Subcutaneous adipose tissue (tissue), 4 donors: ENCODE data around the gene THADA. TPM values are rescaled to one million over a fixed set of nuclear protein-coding genes. Genes with fewer than 3 reads are reported as not detected.

Experiments used
- total RNA-seq, 4 donors: library from RNA; depleted of rRNA; stranded (reverse); fragments of >200 nt; gene quantifications; one replicate each; pipeline ENCODE4 v1.1.0, GENCODE V29; 2016
- TF ChIP-seq, protein P1 (sequence below): fragments of 450-650 bp; IDR thresholded peaks from one replicate; pipeline ENCODE4 v1.5.1; 2016; ENCODE audit warnings: low read depth, mild to moderate bottlenecking, control low read depth, antibody characterized with exemption, moderate library complexity

The THADA gene
- total RNA-seq, 4 donors from 2014 or later, result 31.8 to 71.9 (median 53.8) TPM

DNA sequence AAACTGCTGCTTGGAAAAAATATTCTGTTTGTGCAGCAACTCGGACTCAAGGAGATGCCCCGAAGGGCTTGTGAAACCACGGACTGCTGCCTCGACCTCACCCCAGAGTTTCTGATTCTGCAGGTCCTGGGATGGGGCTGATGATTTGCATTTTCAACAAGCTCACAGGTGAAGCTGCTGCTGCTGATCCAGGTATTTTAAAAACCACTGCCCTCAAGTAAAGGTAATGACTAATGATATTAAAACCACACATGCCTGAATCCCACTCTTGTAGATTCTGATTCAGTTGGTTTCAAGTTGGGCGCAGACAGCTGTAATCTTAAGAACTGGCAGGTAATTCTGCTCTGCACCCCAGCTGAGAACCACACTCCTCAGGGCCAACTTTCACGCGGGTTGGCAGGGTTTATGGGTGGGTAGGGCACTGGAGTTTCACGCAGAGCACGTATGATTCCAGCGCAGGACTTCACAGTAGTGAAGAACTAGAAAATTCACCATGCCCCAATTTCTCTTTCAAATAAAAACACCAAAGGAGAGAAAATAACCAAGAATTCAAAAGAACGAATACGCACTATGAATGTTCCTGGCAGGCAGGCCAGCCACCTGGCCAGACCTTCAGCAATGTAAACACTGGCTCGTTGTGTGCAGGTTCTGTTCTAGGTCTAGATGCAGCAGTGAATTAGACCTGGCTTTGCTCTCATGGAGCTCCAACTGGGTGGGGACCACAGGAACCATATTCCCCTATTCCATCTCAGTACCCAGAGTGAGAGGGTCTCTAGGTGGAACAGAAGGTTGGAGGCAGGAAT is 294.9 kb downstream of the THADA start:
- TF ChIP-seq, protein P1, sequence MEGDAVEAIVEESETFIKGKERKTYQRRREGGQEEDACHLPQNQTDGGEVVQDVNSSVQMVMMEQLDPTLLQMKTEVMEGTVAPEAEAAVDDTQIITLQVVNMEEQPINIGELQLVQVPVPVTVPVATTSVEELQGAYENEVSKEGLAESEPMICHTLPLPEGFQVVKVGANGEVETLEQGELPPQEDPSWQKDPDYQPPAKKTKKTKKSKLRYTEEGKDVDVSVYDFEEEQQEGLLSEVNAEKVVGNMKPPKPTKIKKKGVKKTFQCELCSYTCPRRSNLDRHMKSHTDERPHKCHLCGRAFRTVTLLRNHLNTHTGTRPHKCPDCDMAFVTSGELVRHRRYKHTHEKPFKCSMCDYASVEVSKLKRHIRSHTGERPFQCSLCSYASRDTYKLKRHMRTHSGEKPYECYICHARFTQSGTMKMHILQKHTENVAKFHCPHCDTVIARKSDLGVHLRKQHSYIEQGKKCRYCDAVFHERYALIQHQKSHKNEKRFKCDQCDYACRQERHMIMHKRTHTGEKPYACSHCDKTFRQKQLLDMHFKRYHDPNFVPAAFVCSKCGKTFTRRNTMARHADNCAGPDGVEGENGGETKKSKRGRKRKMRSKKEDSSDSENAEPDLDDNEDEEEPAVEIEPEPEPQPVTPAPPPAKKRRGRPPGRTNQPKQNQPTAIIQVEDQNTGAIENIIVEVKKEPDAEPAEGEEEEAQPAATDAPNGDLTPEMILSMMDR, result no peak

DNA sequence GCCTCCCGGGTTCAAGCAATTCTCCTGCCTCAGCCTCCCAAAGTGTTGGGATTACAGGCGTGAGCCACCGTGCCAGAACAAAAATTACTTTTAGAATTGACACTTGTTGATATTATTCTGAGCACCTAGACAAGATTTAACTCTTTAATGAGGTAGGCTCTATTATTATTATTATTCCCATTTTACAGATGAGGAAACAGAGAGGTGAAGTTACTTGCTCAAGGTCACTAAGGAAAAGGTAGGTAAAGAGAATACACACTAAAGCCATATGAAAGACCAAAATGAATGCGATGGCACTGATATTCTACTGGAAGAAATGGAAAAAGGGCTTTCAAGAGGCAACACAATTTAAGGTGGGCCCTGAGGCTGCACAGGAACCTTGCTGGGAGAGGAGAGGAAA is 295.6 kb downstream of the THADA start:
- TF ChIP-seq, protein P1, result no peak

DNA sequence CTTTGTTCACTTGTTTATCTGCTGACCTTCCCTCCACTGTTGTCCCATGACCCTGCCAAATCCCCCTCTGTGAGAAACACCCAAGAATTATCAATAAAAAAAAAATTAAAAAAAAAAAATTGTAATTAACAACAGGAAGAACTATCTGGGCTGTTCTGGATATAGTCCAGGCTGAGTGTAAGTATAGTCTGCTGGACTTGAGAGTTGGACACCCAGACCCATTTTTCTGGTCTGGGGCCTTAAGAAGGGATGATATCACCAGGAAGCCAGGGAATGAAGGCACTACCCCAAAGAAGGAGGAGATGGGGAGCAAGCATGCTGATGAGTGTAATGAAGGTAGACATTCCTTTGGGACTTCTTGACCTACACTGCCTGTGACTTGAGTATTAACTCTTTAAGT is 297.3 kb downstream of the THADA start:
- TF ChIP-seq, protein P1, result no peak

DNA sequence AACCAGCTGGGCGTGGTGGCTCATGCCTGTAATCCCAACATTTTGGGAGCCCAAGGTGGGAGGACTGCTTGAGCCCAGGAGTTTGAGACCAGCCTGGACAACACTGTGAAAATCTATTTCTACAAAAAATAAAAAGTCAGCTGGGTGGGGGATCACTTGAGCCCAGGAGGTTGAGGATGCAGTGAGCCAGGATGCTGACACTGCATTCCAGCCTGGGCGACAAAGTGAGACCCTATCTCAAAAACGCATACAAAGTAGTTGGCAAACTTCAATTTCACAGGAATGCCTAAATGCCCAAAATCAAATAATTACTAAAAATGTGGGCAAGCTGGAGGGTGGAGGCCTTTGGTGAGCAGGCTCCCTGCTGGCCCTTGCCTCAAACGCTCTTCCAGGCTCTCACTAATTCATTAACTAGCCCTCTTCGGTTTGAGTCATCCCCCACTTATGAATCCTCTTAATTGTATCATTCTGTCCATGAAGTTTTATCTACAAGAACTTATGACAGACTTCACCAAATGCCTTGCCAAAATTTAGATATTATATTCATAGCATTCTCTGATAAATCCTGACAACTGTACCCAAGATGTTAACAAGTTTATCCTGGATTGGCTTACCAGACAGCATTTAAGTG is 300.8 kb downstream of the THADA start:
- TF ChIP-seq, protein P1, result no peak

DNA sequence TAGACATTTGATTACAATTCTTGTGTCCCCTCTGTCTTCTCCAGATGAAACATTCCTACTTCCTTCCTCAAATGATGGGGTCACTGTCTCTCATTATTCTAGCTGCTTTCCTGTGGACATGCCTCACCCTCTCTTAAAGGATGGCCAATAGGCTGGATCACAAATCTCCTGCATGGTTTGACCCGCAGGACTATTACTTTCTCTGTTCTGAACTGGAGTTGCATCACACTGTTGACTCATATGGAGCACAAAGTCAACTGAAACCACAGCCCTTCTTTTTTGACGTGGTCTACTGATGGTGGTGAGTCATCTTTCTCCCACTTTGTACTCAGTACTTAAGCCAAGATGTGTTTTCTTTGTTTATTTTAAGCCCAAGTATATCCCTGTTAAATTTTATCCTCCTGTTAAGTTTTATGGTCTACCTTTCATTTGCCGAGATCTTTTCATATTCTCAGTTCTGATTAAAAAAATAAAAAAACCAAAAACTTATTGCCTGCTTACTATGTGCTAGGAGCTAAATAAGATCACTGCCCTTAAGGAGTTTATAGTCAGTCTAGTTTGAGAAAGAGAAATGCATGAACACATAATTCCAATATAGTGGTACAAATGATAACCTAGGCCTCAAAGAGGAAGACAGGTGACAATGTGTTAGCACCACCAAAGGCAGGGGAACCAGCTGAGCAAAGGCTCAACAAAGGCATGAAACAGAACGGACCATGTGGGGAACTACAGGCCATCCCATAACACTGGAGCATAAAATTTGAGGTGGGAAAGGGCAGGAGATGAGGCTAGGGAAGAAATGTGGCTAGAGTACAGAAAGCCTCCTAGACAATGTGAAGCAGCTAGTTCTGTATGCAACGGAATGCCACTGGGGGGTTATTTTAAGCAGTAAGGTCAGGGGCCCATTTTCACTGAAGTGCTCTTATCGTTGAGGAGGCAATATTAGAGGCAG is 301.8 kb downstream of the THADA start:
- TF ChIP-seq, protein P1, result no peak

DNA sequence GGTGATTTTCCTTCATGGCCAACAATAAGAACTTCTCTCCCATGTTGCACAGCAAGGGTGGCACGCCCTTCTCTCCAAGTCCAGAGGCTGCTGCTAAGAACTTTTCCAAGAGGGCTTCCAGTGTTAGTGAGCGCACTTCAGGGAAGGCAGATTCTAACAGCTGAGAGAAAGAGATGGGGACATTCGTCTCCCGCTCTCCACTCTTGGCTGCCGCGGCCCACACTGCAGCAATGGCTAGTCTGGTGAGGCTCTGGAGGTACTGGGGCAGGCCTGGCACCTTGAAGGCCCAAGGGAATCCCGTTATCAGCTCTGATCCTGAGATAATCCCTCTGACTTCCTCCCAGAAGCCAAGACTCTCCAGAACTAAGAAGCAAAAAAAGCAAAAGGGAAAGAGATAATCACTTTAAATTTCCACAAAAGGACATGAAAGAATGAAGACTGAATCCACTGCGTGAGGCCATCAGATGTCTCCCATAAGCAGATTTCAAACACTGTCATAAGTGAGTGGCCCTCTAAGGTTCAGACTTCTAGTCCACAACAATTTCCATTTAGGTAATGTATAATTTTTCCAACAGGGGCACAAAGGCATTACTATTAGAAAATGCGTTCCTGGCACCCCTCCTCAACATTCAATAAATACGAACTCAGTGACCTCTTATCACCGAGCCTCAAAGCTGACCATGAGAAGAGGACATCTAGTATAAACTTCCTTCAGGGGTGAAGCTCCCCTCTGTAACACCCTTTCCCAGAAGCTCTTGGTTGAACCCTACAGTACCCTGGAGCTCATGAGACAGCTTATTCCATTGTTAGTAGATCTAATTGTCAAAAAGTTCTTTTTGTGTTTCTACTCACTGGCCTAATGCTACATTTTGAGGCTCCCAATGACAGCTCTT is 302.7 kb downstream of the THADA start:
- TF ChIP-seq, protein P1, result no peak
